GM18861 (cell line): Measurements from ENCODE around the gene NANOS1.
A peak's percentile ranks its signal among the peaks of the same experiment; 100 is the strongest.

Experiments
- ATAC-seq: cut with Tn5 transposase; IDR thresholded peaks from one replicate; pipeline ENCODE4 v1.9.1; 2021; ENCODE audit not compliant: unreplicated experiment

The NANOS1 gene

GRCh38 chr10:119029613-119030420 lies at the start of gene NANOS1:
NANOS1 (plus strand) TSS chr10:119029714; CDS start chr10:119029802, 88 bp downstream.
- peak; percentile 14 for ATAC-seq

- no peak for ATAC-seq
Measured at GRCh38 chr10:118980135-118980865, 49.2 kb upstream of the NANOS1 start.

- no peak for ATAC-seq
Measured at GRCh38 chr10:118980870-118981269, 48.6 kb upstream of the NANOS1 start.

GRCh38 chr10:118981946-118982345 lies 47.6 kb upstream of the NANOS1 start:
- ATAC-seq: no peak

- no peak for ATAC-seq
Measured at GRCh38 chr10:118982366-118982765, 47.1 kb upstream of the NANOS1 start.

GRCh38 chr10:118983263-118983662 lies 46.3 kb upstream of the NANOS1 start:
- ATAC-seq: no peak

- ATAC-seq: no peak
Measured at GRCh38 chr10:118985576-118985975, 43.9 kb upstream of the NANOS1 start.

- ATAC-seq: peak; percentile 91
Measured at GRCh38 chr10:118986815-118987790, 42.4 kb upstream of the NANOS1 start.

GRCh38 chr10:118990326-118990725 lies 39.2 kb upstream of the NANOS1 start:
- no peak for ATAC-seq

GRCh38 chr10:118992496-118992895 lies 37.0 kb upstream of the NANOS1 start:
- ATAC-seq: no peak

- no peak for ATAC-seq
Measured at GRCh38 chr10:118993214-118993613, 36.3 kb upstream of the NANOS1 start.

GRCh38 chr10:118994321-118994720 lies 35.2 kb upstream of the NANOS1 start:
- ATAC-seq: no peak

GRCh38 chr10:118995739-118996138 lies 33.8 kb upstream of the NANOS1 start:
- no peak for ATAC-seq

GRCh38 chr10:118997379-118997778 lies 32.1 kb upstream of the NANOS1 start:
- ATAC-seq: no peak

- no peak for ATAC-seq
Measured at GRCh38 chr10:118998183-118998582, 31.3 kb upstream of the NANOS1 start.

GRCh38 chr10:119001717-119002500 lies 27.6 kb upstream of the NANOS1 start:
- ATAC-seq: no peak

- no peak for ATAC-seq
Measured at GRCh38 chr10:119003572-119004289, 25.8 kb upstream of the NANOS1 start.

- ATAC-seq: no peak
Measured at GRCh38 chr10:119005362-119006043, 24.0 kb upstream of the NANOS1 start.
